Spleen (tissue), 11 donors: ENCODE measurements around the gene LRRTM4. TPM values are rescaled to one million over a fixed set of nuclear protein-coding genes. Genes with fewer than 3 reads are reported as not detected.

Experiments
- DNase-seq: peaks from one replicate; pipeline ENCODE4 v3.0.0-alpha.2; 2020
- H3K27ac ChIP-seq, 8 donors: fragments of 200-600 bp; sonication (generic) in 7 of 8; 1 replicate in 4 of 8; 2 replicates in 4 of 8; pipeline versions ENCODE4 v1.5.0 to v1.8.0; 2016 to 2021; ENCODE audit warnings: inconsistent platforms in 4 of 8, mild to moderate bottlenecking in 4 of 8, moderate library complexity in 1 of 8
- H3K27me3 ChIP-seq, 7 donors: fragments of 200-600 bp; sonication (generic) in 6 of 7; replicated peaks in 1 of 7; 1 replicate in 4 of 7; 2 replicates in 3 of 7; pipeline versions ENCODE4 v1.5.0 to v1.8.0; 2016 to 2021; ENCODE audit warnings: inconsistent platforms in 3 of 7, mild to moderate bottlenecking in 1 of 7
- H3K36me3 ChIP-seq, 6 donors: fragments of 200-600 bp; sonication (generic) in 5 of 6; 1 replicate in 4 of 6; 2 replicates in 2 of 6; pipeline versions ENCODE4 v1.5.0 to v1.8.0; 2016 to 2021; ENCODE audit warnings: inconsistent platforms in 2 of 6
- H3K4me1 ChIP-seq, 6 donors: fragments of 200-600 bp; sonication (generic) in 5 of 6; 1 replicate in 3 of 6; 2 replicates in 3 of 6; pipeline versions ENCODE4 v1.5.0 to v1.8.0; 2016 to 2021; ENCODE audit warnings: inconsistent platforms in 3 of 6
- H3K4me3 ChIP-seq, 8 donors: fragments of 200-600 bp; sonication (generic) in 7 of 8; 1 replicate in 4 of 8; 2 replicates in 4 of 8; pipeline versions ENCODE4 v1.5.0 to v1.8.0; 2016 to 2021; ENCODE audit warnings: inconsistent platforms in 4 of 8, mild to moderate bottlenecking in 4 of 8, moderate library complexity in 2 of 8
- H3K9me3 ChIP-seq, 8 donors: fragments of 200-600 bp; sonication (generic) in 7 of 8; 1 replicate in 4 of 8; 2 replicates in 4 of 8; pipeline versions ENCODE4 v1.5.0 to v1.8.0; 2016 to 2021; ENCODE audit warnings: inconsistent platforms in 4 of 8
- POLR2A ChIP-seq, 3 donors: fragments of 450-650 bp; IDR thresholded peaks; one replicate each; pipeline ENCODE4 v1.5.1; 2017; ENCODE audit warnings: antibody characterized with exemption in 3 of 3, mild to moderate bottlenecking in 1 of 3
- POLR2AphosphoS5 ChIP-seq, 3 donors: sonication (generic); formaldehyde crosslinking; IDR thresholded peaks; one replicate each; pipeline ENCODE4 v1.5.1; 2017; ENCODE audit warnings: antibody characterized with exemption in 3 of 3
- WGBS, 5 donors: extraction: QIAGEN DNeasy Blood & Tissue Kit in 3 of 5; methylation state at CpG; one replicate each; pipeline versions ENCODE4 v1.1.5 to v1.1.7; 2013 to 2018; 5-methylcytosine and 5-hydroxymethylcytosine counted together
- intact Hi-C: fragments of 100-400 bp; cut with DNase I; formaldehyde crosslinking; loops from one replicate; pipeline ENCODE4 v1.15.0; 2023; ENCODE audit warnings: low total_unique reads
- polyA plus RNA-seq, 3 donors: library from polyadenylated mRNA; stranded (reverse); fragments of 200-250 nt; gene quantifications; one replicate each; pipeline ENCODE4 v1.2.1, GENCODE V29; 2013
- total RNA-seq, 7 donors: library from RNA; depleted of rRNA in 3 of 7; stranded (reverse); fragments of >200 nt in 3 of 7; fragmentation: NEBNext Ultra II Directional in 4 of 7; extraction: Animal tissue kit (Norgen Biotek cat#: 25700) in 4 of 7; gene quantifications; one replicate each; pipeline versions ENCODE4 v1.1.0 to v1.2.1, GENCODE V29; 2016 to 2021
- TF ChIP-seq, protein P1 (sequence below), 11 experiments: fragments of 200-600 bp in 7 of 11; fragments of 450-650 bp in 4 of 11; sonication (generic) in 4 of 11; IDR thresholded peaks in 8 of 11; conservative IDR thresholded peaks in 3 of 11; 1 replicate in 7 of 11; 2 replicates in 4 of 11; pipeline versions ENCODE4 v1.4.0 to v1.8.0; 2016 to 2021; ENCODE audit warnings: antibody characterized with exemption in 11 of 11, inconsistent platforms in 4 of 11, mild to moderate bottlenecking in 1 of 11
- donor health status: healthy with polysubstance abuse.
- donor health status: DM: no; HTN: no; CAD: no; lungs with moderate emphysema.
- donor health status: DM: no; HTN: no; CAD: no.
- donor health status: Bipolar disorder and iron deficiency.
- donor health status: healthy.
- donor health status: DM: no; HTN: no; CAD: no.
- donor health status: DM: yes; HTN: yes; CAD: no.

The LRRTM4 gene
- total and polyA plus RNA-seq, 10 donors, result 0.03 to 0.33 (median 0.14) TPM; not detected in 5

DNA sequence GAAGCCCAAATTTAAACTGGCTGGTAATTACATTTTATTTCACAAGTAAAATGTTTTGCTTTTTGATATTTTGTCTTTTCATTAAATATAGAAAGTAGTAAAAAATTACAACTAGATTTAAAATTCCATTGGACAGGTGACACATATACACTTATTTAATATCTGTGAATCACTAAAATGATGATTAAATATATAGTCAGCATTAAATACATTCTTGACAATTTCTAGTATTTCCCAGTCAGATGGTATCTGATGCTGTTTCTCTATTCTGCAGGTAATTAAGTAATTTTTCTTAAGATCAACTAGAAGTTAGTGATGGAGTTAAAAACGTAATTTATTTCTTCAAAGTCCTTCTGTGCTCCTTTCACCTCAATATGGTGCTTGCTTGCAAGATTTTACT, 237.8 kb downstream of the LRRTM4 start:
- DNase-seq, result no peak
- WGBS, 5 donors, result 50 to 72% (median 62%) methylated on average over 1 of the region's 1 CpG
- H3K9me3 ChIP-seq, result peaks cover 0 to 8% (median 0%) of the 10 kb centered on the region in 8 donors
- no peaks in the 10 kb centered on the region for H3K36me3 ChIP-seq
- H3K4me1 ChIP-seq, result no peaks in the 10 kb centered on the region
- no peak overlapping the region for H3K4me3 ChIP-seq
- H3K27ac ChIP-seq, result no peak overlapping the region
- no peak for TF ChIP-seq POLR2A (IDR thresholded peaks at IDR 0.05)
- TF ChIP-seq, protein P1, sequence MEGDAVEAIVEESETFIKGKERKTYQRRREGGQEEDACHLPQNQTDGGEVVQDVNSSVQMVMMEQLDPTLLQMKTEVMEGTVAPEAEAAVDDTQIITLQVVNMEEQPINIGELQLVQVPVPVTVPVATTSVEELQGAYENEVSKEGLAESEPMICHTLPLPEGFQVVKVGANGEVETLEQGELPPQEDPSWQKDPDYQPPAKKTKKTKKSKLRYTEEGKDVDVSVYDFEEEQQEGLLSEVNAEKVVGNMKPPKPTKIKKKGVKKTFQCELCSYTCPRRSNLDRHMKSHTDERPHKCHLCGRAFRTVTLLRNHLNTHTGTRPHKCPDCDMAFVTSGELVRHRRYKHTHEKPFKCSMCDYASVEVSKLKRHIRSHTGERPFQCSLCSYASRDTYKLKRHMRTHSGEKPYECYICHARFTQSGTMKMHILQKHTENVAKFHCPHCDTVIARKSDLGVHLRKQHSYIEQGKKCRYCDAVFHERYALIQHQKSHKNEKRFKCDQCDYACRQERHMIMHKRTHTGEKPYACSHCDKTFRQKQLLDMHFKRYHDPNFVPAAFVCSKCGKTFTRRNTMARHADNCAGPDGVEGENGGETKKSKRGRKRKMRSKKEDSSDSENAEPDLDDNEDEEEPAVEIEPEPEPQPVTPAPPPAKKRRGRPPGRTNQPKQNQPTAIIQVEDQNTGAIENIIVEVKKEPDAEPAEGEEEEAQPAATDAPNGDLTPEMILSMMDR (IDR thresholded peaks at IDR 0.05 in 8 of 11, conservative IDR thresholded peaks at IDR 0.05 in 3 of 11), result no peak
- TF ChIP-seq POLR2AphosphoS5 (IDR thresholded peaks at IDR 0.05), result no peak
- intact Hi-C loops, result no loop called here
- no peaks in the 10 kb centered on the region for H3K27me3 ChIP-seq

DNA sequence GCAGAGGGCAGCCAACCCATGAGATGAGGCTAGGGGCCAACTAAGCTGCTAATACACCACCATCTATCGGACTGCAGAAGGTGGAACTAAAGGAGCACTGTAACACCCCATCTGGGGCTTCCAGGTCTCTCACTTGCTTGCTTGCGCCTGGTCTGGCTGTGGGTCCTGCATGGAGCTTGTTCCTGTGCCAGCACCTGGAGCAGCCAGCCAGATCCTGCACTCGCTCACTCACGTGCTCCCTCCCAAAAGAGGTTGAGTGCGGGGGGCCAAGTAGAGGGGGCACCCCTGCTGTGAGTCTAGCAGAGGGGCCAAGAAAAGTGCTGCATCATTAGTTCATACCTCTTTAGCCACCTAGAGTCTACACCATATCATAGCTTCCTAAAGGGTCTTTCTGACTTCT, 250.9 kb downstream of the LRRTM4 start:
- no peak overlapping the region for H3K4me3 ChIP-seq
- H3K4me1 ChIP-seq, result no peaks in the 10 kb centered on the region
- H3K27me3 ChIP-seq, result no peaks in the 10 kb centered on the region
- 91 to 100% (median 97%) methylated on average over 3 to 5 of the region's 5 CpGs for WGBS, 5 donors
- H3K36me3 ChIP-seq, result no peaks in the 10 kb centered on the region
- no peak overlapping the region for H3K27ac ChIP-seq
- intact Hi-C loops, result no loop called here
- H3K9me3 ChIP-seq, result peaks cover 0 to 15% (median 2%) of the 10 kb centered on the region in 8 donors
- TF ChIP-seq POLR2A (IDR thresholded peaks at IDR 0.05) (no peak), POLR2AphosphoS5 (IDR thresholded peaks at IDR 0.05) (no peak)
- TF ChIP-seq, protein P1 (IDR thresholded peaks at IDR 0.05 in 8 of 11, conservative IDR thresholded peaks at IDR 0.05 in 3 of 11), result no peak
- no peak for DNase-seq

DNA sequence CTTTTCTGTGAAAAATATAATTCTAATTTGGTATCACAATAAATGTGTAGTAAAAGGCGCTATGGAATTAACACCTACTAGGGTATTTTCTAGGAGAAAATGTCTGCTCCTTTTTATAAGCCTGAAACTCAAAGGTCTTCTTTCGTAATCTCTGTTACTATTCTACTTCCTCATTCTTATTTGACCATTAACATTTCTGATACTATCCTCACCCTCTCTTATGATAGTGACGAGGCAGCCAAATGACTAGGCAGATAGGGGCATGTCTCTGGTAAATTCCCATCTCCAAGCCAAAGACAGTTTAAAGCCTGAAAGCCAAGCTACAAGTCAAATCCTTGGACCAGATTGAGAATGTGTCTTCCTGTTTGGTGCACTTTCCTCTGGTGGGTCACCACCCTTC, 251.7 kb downstream of the LRRTM4 start:
- TF ChIP-seq POLR2A (IDR thresholded peaks at IDR 0.05), result no peak
- TF ChIP-seq, protein P1 (IDR thresholded peaks at IDR 0.05 in 8 of 11, conservative IDR thresholded peaks at IDR 0.05 in 3 of 11), result no peak
- no peak for TF ChIP-seq POLR2AphosphoS5 (IDR thresholded peaks at IDR 0.05)
- H3K4me3 ChIP-seq, result no peak overlapping the region
- WGBS, 5 donors, result 74 to 87% (median 79%) methylated on average over 3 of the region's 3 CpGs
- H3K4me1 ChIP-seq, result no peaks in the 10 kb centered on the region
- peaks cover 0 to 15% (median 2%) of the 10 kb centered on the region in 8 donors for H3K9me3 ChIP-seq
- H3K27ac ChIP-seq, result no peak overlapping the region
- intact Hi-C loops, result no loop called here
- H3K27me3 ChIP-seq, result no peaks in the 10 kb centered on the region
- DNase-seq, result no peak
- no peaks in the 10 kb centered on the region for H3K36me3 ChIP-seq

DNA sequence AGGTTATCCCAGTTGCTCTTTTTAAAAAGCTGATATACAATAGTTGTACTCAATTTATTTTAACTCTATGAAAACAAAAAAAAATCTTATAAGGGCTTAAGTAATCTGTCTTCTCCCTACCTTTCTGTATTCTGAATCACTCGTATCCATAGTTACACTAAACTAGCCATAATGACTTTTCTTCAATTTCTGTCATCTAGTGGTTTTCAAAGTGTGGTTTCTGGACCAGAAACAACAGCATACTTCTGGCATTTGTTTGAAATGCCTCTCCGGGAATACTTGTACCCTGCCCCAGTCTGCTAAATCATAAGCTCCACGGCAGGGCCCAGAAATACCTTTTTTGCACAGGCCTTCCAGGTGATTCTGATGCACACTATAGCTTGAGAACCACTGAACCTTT, 253.6 kb downstream of the LRRTM4 start:
- Histone ChIP-seq H3K27me3 (no peaks in the 10 kb centered on the region), H3K36me3 (no peaks in the 10 kb centered on the region), H3K4me3 (no peak overlapping the region), H3K4me1 (no peaks in the 10 kb centered on the region), H3K9me3 (peaks cover 0 to 15% (median 2%) of the 10 kb centered on the region in 8 donors), H3K27ac (no peak overlapping the region)
- TF ChIP-seq POLR2A (IDR thresholded peaks at IDR 0.05) (no peak), POLR2AphosphoS5 (IDR thresholded peaks at IDR 0.05) (no peak)
- TF ChIP-seq, protein P1 (IDR thresholded peaks at IDR 0.05 in 8 of 11, conservative IDR thresholded peaks at IDR 0.05 in 3 of 11), result no peak
- WGBS, 5 donors, result 80 to 88% (median 83%) methylated on average over 3 of the region's 3 CpGs
- no peak for DNase-seq
- intact Hi-C loops, result no loop called here
